ENCODE measurements around the gene TRIM68. TPM values are rescaled to one million over a fixed set of nuclear protein-coding genes. Genes with fewer than 3 reads are reported as not detected.

The TRIM68 gene
- total RNA-seq, 1 donor from 2014 or later, result 21.9 TPM

- Histone ChIP-seq H3K4me3 (ENCODE audit: low read depth, low read length) (no peak within 1 kb of the TSS), H3K36me3 (ENCODE audit: control insufficient read depth, insufficient read depth, low read length) (no peaks in the 10 kb centered on the region), H3K27me3 (ENCODE audit: control insufficient read depth, insufficient read depth, low read length) (no peaks in the 10 kb centered on the region)
- DNase-seq (ENCODE audit: low read depth), result no peak
- TF ChIP-seq, protein P1, sequence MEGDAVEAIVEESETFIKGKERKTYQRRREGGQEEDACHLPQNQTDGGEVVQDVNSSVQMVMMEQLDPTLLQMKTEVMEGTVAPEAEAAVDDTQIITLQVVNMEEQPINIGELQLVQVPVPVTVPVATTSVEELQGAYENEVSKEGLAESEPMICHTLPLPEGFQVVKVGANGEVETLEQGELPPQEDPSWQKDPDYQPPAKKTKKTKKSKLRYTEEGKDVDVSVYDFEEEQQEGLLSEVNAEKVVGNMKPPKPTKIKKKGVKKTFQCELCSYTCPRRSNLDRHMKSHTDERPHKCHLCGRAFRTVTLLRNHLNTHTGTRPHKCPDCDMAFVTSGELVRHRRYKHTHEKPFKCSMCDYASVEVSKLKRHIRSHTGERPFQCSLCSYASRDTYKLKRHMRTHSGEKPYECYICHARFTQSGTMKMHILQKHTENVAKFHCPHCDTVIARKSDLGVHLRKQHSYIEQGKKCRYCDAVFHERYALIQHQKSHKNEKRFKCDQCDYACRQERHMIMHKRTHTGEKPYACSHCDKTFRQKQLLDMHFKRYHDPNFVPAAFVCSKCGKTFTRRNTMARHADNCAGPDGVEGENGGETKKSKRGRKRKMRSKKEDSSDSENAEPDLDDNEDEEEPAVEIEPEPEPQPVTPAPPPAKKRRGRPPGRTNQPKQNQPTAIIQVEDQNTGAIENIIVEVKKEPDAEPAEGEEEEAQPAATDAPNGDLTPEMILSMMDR (IDR thresholded peaks at IDR 0.05; ENCODE audit: insufficient read depth, low read length, poor library complexity, severe bottlenecking), result no peak
Measured at GRCh38 chr11:4593739-4594138, 14.3 kb downstream of the TRIM68 start, which contains the start of gene OR52I1. TSS of gene OR52I1 (plus strand) at chr11:4594039. CDS start at chr11:4594039, 0 bp downstream.

- DNase-seq (ENCODE audit: low read depth), result no peak
- TF ChIP-seq, protein P1 (IDR thresholded peaks at IDR 0.05; ENCODE audit: insufficient read depth, low read length, poor library complexity, severe bottlenecking), result no peak
Measured at GRCh38 chr11:4589017-4589416, 19.0 kb downstream of the TRIM68 start.

DNA sequence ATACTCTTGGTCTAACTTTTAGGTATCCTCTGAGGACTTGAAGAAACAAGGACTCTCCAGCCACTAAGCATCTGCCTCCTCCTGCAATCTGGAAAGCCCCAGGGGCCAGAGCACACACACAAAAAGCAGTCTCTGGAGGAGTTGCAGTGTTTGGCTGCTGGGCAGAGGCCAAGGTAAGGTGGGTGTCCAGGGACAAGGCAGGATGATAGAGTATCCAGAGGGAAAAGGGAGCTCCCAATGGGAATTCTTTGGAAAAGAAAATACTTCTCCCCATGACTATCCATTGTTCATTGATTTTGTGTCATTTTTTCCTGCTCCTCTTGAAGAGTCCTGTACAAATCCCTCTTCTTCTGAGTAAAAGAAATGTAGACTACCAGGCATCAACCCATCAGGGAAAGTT, 26.6 kb downstream of the TRIM68 start, which contains the start of gene OR52I2:
Gene OR52I2 (plus strand): TSS at position 301 of the 400 bp plus-strand sequence.
- TF ChIP-seq, protein P1 (IDR thresholded peaks at IDR 0.05; ENCODE audit: insufficient read depth, low read length, poor library complexity, severe bottlenecking), result no peak
- H3K36me3 ChIP-seq (ENCODE audit: control insufficient read depth, insufficient read depth, low read length), result no peaks in the 10 kb centered on the region

More at GRCh38 chr11:4589017-4589416, 19.0 kb downstream of the TRIM68 start:
- Histone ChIP-seq H3K4me3 (ENCODE audit: low read depth, low read length) (no peak overlapping the region), H3K36me3 (ENCODE audit: control insufficient read depth, insufficient read depth, low read length) (no peaks in the 10 kb centered on the region), H3K27me3 (ENCODE audit: control insufficient read depth, insufficient read depth, low read length) (no peaks in the 10 kb centered on the region)

GRCh38 chr11:4580124-4580523, 27.9 kb downstream of the TRIM68 start:
- Histone ChIP-seq H3K27me3 (ENCODE audit: control insufficient read depth, insufficient read depth, low read length) (no peaks in the 10 kb centered on the region), H3K4me3 (ENCODE audit: low read depth, low read length) (no peak overlapping the region), H3K36me3 (ENCODE audit: control insufficient read depth, insufficient read depth, low read length) (no peaks in the 10 kb centered on the region)
- no peak for DNase-seq (ENCODE audit: low read depth)
- TF ChIP-seq, protein P1 (IDR thresholded peaks at IDR 0.05; ENCODE audit: insufficient read depth, low read length, poor library complexity, severe bottlenecking), result no peak

More for the DNA sequence above, 26.6 kb downstream of the TRIM68 start, which contains the start of gene OR52I2:
- DNase-seq (ENCODE audit: low read depth), result no peak
- H3K27me3 ChIP-seq (ENCODE audit: control insufficient read depth, insufficient read depth, low read length), result no peaks in the 10 kb centered on the region
- H3K4me3 ChIP-seq (ENCODE audit: low read depth, low read length), result no peak within 1 kb of the TSS

DNA sequence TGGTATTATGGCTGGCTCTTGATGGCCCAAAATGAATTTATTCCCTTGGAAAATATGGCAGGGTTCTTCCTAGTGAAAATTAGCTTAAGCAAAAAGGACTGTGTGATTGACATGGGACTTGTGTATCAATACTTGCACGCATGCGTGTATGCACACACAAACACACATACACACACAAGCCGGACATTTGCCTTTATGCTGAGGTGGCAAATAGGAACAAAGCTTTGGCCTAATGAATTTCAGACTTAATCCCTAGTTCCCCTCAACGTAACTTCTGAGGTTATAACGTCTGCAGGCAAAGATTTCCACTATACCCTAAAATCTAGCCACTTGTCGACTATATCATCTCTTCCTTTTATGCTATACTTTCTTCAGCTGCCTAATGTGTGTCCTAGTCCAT, 29.4 kb downstream of the TRIM68 start:
- Histone ChIP-seq H3K36me3 (ENCODE audit: control insufficient read depth, insufficient read depth, low read length) (no peaks in the 10 kb centered on the region), H3K4me3 (ENCODE audit: low read depth, low read length) (no peak overlapping the region), H3K27me3 (ENCODE audit: control insufficient read depth, insufficient read depth, low read length) (no peaks in the 10 kb centered on the region)
- DNase-seq (ENCODE audit: low read depth), result no peak
- TF ChIP-seq, protein P1 (IDR thresholded peaks at IDR 0.05; ENCODE audit: insufficient read depth, low read length, poor library complexity, severe bottlenecking), result no peak

GRCh38 chr11:4577761-4578160, 30.3 kb downstream of the TRIM68 start:
- DNase-seq (ENCODE audit: low read depth), result no peak
- TF ChIP-seq, protein P1 (IDR thresholded peaks at IDR 0.05; ENCODE audit: insufficient read depth, low read length, poor library complexity, severe bottlenecking), result no peak
- Histone ChIP-seq H3K36me3 (ENCODE audit: control insufficient read depth, insufficient read depth, low read length) (no peaks in the 10 kb centered on the region), H3K4me3 (ENCODE audit: low read depth, low read length) (no peak overlapping the region), H3K27me3 (ENCODE audit: control insufficient read depth, insufficient read depth, low read length) (no peaks in the 10 kb centered on the region)

Data from kidney epithelial cell (primary cell).